ENCODE measurements around the gene RAB11FIP3. TPM values are rescaled to one million over a fixed set of nuclear protein-coding genes. Genes with fewer than 3 reads are reported as not detected.

The RAB11FIP3 gene
- total RNA-seq, 4 donors from 2014 or later: 55.5 to 136 (median 106) TPM

DNA sequence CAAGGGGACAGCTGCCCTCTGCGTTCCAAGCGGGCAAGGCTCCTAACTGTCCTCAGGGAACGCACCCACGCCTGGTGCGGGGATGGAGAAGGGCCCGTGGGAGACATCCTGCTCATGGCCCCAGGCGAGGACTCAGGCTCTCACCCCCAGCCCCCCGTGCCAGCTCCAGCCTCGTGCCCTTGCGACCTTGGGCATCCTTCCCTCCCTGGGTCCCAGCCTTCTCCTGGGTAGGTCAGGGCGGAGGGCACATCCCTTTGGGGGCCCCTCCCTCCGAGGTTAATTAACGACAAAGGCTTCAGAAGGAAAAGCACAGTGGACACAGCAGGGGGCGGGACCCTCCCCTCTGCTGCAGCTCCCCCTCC lies 46.6 kb upstream of the RAB11FIP3 start:
- H3K4me3 ChIP-seq: no peak overlapping the region
- H3K9me3 ChIP-seq: no peaks in the 10 kb centered on the region
- H3K27ac ChIP-seq: no peak overlapping the region
- peaks cover 0 to 33% (median 4%) of the 10 kb centered on the region in 4 donors for H3K4me1 ChIP-seq
- no peaks in the 10 kb centered on the region for H3K27me3 ChIP-seq
- peaks cover 0 to 36% (median 0%) of the 10 kb centered on the region in 3 donors for H3K36me3 ChIP-seq
- TF ChIP-seq, protein P1, sequence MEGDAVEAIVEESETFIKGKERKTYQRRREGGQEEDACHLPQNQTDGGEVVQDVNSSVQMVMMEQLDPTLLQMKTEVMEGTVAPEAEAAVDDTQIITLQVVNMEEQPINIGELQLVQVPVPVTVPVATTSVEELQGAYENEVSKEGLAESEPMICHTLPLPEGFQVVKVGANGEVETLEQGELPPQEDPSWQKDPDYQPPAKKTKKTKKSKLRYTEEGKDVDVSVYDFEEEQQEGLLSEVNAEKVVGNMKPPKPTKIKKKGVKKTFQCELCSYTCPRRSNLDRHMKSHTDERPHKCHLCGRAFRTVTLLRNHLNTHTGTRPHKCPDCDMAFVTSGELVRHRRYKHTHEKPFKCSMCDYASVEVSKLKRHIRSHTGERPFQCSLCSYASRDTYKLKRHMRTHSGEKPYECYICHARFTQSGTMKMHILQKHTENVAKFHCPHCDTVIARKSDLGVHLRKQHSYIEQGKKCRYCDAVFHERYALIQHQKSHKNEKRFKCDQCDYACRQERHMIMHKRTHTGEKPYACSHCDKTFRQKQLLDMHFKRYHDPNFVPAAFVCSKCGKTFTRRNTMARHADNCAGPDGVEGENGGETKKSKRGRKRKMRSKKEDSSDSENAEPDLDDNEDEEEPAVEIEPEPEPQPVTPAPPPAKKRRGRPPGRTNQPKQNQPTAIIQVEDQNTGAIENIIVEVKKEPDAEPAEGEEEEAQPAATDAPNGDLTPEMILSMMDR (IDR thresholded peaks at IDR 0.05): no peak
- TF ChIP-seq POLR2A (IDR thresholded peaks at IDR 0.05): no peak
- DNase-seq: no peak

DNA sequence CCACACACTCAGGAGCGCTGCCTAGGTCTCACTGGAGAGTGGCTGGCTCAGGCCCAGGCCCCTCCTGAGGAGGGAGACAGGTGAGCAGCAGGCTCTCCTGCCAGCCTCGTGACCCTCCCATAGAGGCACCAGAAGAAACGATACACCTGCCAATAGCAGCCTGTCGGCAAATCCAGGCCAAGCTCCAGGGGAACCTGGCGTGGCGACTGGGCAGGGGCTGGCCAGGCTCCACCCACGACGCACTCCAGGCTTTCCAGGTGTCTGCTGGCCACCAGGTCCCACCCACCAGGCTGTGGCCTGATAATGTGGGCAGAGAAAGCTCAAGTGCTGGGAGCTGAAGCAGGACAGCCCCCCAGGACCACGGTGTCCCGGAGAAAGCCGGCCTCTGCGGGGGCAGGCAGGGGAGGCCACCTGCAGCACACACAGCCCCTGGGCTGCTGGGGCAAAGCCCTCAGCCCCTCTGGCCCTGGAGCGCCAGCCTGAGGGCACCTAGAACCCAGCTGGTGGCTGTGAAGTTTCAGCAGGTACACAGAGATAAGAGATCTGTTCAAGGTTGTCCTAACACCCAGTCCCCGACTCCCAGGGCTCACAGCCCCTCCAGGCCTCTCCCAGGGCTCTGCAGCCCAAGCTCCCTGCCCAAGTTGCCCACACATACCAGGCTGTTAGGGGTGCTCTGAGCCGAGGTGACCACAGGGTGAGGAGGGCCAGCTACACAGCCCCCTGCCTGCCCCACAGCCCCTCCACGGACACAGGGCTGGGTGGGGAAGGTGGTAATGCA lies 46.1 kb upstream of the RAB11FIP3 start:
- H3K9me3 ChIP-seq: no peaks in the 10 kb centered on the region
- peak overlapping the region in 3 of 4 donors; percentile 18 to 51 (median 47) for H3K27ac ChIP-seq
- H3K4me1 ChIP-seq: peaks cover 0 to 37% (median 7%) of the 10 kb centered on the region in 4 donors
- peaks cover 0 to 30% (median 0%) of the 10 kb centered on the region in 3 donors for H3K36me3 ChIP-seq
- TF ChIP-seq, protein P1 (IDR thresholded peaks at IDR 0.05): no peak
- TF ChIP-seq POLR2A (IDR thresholded peaks at IDR 0.05): no peak
- peak in 2 of 3 donors; percentile 78 to 82 for DNase-seq
- H3K27me3 ChIP-seq: no peaks in the 10 kb centered on the region
- H3K4me3 ChIP-seq: peak overlapping the region in 1 of 4 donors; percentile 99

DNA sequence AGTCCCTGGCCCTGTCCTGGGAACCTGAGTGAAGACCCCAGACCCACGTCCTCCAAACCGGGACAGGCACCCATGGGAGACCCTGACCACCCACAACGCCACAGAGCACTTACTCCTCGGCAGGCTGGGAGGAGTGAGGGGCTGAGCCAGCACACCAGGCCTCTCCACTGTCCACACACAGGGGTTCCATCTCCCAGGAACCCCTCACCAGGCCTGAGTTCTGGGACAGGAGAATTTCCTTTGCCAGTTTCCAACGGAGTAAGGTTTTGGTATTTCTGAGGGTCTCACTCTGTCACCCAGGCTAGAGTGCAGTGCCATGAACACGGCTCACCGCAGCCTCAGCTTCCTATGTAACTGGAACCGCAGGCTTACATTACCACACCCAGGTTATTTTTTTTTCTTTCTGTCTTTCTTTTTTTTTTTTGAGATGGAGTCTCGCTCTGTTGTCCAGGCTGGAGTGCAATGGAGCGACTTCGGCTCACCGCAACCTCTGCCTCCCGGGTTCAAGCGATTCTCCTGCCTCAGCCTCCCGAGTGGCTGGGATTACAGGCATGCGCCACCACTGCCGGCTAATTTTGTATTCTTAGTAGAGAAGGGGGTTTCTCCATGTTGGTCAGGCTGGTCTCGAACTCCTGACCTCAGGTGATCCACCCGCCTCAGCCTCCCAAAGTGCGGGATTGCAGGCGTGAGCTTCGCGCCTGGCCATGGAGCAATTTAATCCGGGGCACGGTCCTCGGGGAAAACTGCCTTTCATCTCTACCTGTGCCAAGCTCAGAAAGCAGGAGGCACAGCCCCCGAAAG lies 45.3 kb upstream of the RAB11FIP3 start:
- no peak for DNase-seq
- peak overlapping the region; percentile 18 to 94 (median 82) for H3K27ac ChIP-seq

DNA sequence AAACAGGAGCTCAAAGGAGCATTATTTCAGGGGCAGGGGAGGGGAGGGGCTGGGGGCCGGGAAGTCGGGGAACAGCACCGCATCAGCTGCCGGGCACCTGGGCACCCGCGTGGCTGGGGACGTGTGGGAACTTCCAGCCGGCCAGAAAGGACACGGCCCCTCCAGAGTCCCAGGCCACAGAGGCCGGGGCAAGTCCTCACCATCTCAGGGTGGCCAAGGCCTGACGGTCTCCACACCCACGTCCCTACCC lies 44.8 kb upstream of the RAB11FIP3 start:
- Histone ChIP-seq H3K27ac (peak overlapping the region; percentile 82 to 94 (median 82)), H3K36me3 (peaks cover 0 to 18% (median 0%) of the 10 kb centered on the region in 3 donors), H3K4me3 (peak overlapping the region; percentile 81 to 99 (median 96)), H3K27me3 (no peaks in the 10 kb centered on the region), H3K4me1 (peaks cover 0 to 37% (median 7%) of the 10 kb centered on the region in 4 donors), H3K9me3 (no peaks in the 10 kb centered on the region)
- no peak for TF ChIP-seq POLR2A (IDR thresholded peaks at IDR 0.05)
- TF ChIP-seq, protein P1 (IDR thresholded peaks at IDR 0.05): no peak
- no peak for DNase-seq

More for the DNA sequence above, 45.3 kb upstream of the RAB11FIP3 start:
- H3K36me3 ChIP-seq: peaks cover 0 to 22% (median 0%) of the 10 kb centered on the region in 3 donors
- H3K4me1 ChIP-seq: peaks cover 0 to 37% (median 7%) of the 10 kb centered on the region in 4 donors
- H3K9me3 ChIP-seq: no peaks in the 10 kb centered on the region
- no peak for TF ChIP-seq POLR2A (IDR thresholded peaks at IDR 0.05)
- TF ChIP-seq, protein P1 (IDR thresholded peaks at IDR 0.05): no peak
- no peaks in the 10 kb centered on the region for H3K27me3 ChIP-seq
- H3K4me3 ChIP-seq: peak overlapping the region; percentile 81 to 99 (median 96)

DNA sequence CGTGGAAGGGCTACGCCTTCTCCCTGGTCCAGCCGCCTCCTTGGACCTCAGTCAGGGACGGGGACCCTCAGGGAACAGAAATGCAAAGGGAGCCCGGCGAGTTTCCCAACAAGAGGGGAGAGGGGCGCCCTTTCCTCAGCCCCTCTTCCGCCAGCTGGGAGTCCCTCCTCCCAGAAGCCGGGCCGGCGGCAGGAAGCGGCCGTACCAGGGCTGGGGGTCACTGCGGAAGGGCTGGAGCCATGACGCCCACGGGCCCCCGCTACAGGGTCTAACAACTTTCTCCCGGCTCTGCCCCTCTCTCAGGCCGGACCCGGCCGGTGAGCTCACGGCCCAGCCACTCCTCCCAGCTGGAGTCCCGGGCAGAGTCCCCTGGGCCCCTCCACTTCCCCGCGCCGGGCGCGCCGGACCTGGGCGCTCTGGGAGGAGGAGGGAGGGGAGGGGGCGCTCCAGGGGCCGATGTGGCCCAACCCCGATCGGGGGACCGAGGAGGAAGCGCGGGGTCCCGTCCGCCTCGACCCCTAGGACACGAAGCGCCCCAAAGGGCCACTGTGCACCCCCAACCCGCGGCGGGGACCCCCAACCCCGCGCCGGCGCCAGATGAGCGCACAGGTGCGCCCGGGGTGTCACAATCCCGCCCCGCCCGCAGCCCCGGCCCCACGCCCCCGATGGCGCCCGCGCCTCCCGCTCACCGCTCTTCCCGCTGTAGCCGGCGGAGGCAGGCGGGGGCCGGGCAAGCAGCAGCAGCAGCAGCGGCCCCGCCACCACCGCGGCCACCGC lies 44.2 kb upstream of the RAB11FIP3 start:
- H3K36me3 ChIP-seq: peaks cover 0 to 13% (median 0%) of the 10 kb centered on the region in 3 donors
- H3K4me3 ChIP-seq: peak overlapping the region; percentile 81 to 99 (median 96)
- peaks cover 0 to 37% (median 7%) of the 10 kb centered on the region in 4 donors for H3K4me1 ChIP-seq
- no peaks in the 10 kb centered on the region for H3K9me3 ChIP-seq
- H3K27me3 ChIP-seq: no peaks in the 10 kb centered on the region
- DNase-seq: no peak
- H3K27ac ChIP-seq: peak overlapping the region; percentile 82 to 94 (median 82)
- TF ChIP-seq, protein P1 (IDR thresholded peaks at IDR 0.05): no peak
- peak in 1 of 2 donors; percentile 31 for TF ChIP-seq POLR2A (IDR thresholded peaks at IDR 0.05)
